ENCODE results near the gene UGDH. TPM values are rescaled to one million over a fixed set of nuclear protein-coding genes. Genes with fewer than 3 reads are reported as not detected.
A peak's percentile ranks its signal among the peaks of the same experiment; 100 is the strongest.

UGDH gene
- total and polyA plus RNA-seq, 3 experiments from 2014 or later, result 26.9 to 34.9 (median 30.0) TPM

- H3K9me3 Mint-ChIP-seq, result peaks cover 3 to 14% (median 11%) of the 10 kb centered on the region in 5 donors
- POLR2A ChIA-PET, result interaction anchor here (0.5 to 2.3 kb wide), 6 partner anchors 16 to 1314 kb away, joined by 3 to 16 read pairs (median 4); partner anchors contain the start of genes LIAS, PDS5A, RPL9 and SMIM14
- DNase-seq, result peak in 4 of 5 donors; percentile 4 to 49 (median 17)
- Histone ChIP-seq H3K4me3 (ENCODE audit: low read length) (peak overlapping the region; percentile 76), H3K27ac (ENCODE audit: low read depth, low read length) (peak overlapping the region; percentile 72), H3K36me3 (ENCODE audit: insufficient read depth, low read length) (no peaks in the 10 kb centered on the region), H3K9me3 (ENCODE audit: low read length) (no peaks in the 10 kb centered on the region), H3K27me3 (ENCODE audit: insufficient read depth, low read length, poor library complexity, severe bottlenecking) (no peaks in the 10 kb centered on the region), H3K4me1 (ENCODE audit: insufficient read depth, low read length) (peaks cover 15% of the 10 kb centered on the region)
- CTCF ChIA-PET, result interaction anchor here (0.8 to 1.2 kb wide), 6 partner anchors 13 to 452 kb away, joined by 3 to 4 read pairs (median 4); no protein-coding TSS in a partner anchor
- no peaks in the 10 kb centered on the region for H3K27me3 Mint-ChIP-seq
- peak overlapping the region; percentile 38 to 99 (median 91) for H3K27ac Mint-ChIP-seq
- H3K4me1 Mint-ChIP-seq, result peaks cover 21 to 31% (median 25%) of the 10 kb centered on the region in 3 donors
- H3K36me3 Mint-ChIP-seq, result peaks cover 2 to 18% (median 16%) of the 10 kb centered on the region in 3 donors
- H3K4me3 Mint-ChIP-seq, result peak overlapping the region; percentile 96 to 100 (median 99)
Observed at GRCh38 chr4:39526765-39527295, 409 bp downstream of the UGDH start.

DNA sequence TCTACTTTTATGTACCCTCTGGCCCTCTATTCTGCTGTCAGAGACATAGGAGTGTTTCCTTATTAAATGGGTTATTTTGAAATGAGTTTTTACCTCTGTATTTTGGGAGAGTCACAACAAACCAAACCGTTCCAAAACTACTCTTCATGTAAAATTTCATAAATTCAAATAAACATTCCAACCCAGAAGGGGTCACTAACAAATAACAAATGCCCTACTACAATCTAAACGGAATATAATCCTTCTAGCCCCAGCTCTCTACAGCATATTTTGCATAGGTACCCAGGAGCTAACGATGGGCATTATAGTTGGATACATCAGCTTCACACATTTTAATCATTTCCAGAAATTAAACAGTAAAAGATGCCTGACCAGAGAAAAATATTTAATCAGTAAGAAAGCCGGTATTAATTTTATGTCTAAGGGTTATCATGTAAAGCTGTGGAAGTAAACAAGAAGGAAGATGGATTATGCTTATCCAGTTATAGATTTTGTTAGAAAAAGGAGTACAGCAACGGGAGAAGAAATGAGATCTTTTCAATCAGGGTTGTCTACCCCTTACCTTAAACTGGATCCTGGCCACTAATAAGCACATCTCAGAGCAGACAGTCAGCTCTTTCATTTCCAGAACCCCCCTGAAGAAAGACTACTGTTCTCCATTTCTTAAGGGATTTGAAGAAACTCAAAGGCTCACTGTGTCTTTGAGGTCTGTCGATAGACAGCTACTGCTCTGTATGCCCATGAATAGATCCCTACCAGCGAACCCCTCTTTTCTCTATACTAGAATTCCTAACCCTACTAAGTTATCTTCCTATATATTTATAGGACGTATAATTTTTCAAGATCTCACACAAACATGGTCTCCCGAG is 1.2 kb downstream of the UGDH start:
- H3K27ac ChIP-seq (ENCODE audit: low read depth, low read length), result peak overlapping the region; percentile 72
- peak overlapping the region; percentile 76 for H3K4me3 ChIP-seq (ENCODE audit: low read length)
- ChIA-PET CTCF (interaction anchor here (1.2 kb wide), 1 partner anchor 57 kb away, joined by 3 read pairs; no protein-coding TSS in a partner anchor), POLR2A (interaction anchor here (0.6 to 2.3 kb wide), 4 partner anchors 10 to 172 kb away, joined by 3 to 16 read pairs (median 3); partner anchors contain the start of genes SMIM14 and UBE2K)
- DNase-seq, result no peak
- Mint-ChIP-seq H3K4me1 (peaks cover 21 to 31% (median 25%) of the 10 kb centered on the region in 3 donors), H3K4me3 (peak overlapping the region; percentile 96 to 100 (median 99)), H3K27ac (peak overlapping the region; percentile 38 to 97 (median 90)), H3K36me3 (peaks cover under 1 to 15% (median 9%) of the 10 kb centered on the region in 3 donors), H3K9me3 (peaks cover 0 to 6% (median 5%) of the 10 kb centered on the region in 5 donors), H3K27me3 (no peaks in the 10 kb centered on the region)
- no peaks in the 10 kb centered on the region for H3K36me3 ChIP-seq (ENCODE audit: insufficient read depth, low read length)
- H3K27me3 ChIP-seq (ENCODE audit: insufficient read depth, low read length, poor library complexity, severe bottlenecking), result no peaks in the 10 kb centered on the region
- no peaks in the 10 kb centered on the region for H3K9me3 ChIP-seq (ENCODE audit: low read length)
- peaks cover 15% of the 10 kb centered on the region for H3K4me1 ChIP-seq (ENCODE audit: insufficient read depth, low read length)

- H3K4me3 Mint-ChIP-seq, result peak overlapping the region in 2 of 7 donors; percentile 6 to 45
Observed at GRCh38 chr4:39524161-39524957, 2.9 kb downstream of the UGDH start.

DNA sequence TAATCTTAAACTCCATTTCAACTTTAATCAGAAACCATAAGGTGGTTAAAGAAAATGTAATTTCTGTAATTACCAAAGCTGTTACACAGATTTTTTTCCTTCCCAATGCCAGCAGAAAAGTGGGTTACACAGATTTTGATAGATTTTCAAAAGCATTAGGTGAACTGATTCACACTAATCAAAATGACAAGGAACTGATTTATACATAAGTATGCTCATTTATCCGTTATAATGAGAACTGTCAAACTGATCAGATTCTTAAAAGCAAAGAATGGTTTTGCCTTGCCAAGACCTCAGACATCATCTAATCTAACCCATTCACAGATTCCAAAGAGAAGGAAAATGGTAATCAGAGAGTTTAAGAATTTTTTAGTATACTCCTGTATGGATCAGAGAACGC is 5.2 kb downstream of the UGDH start:
- peaks cover 12 to 17% (median 17%) of the 10 kb centered on the region in 3 donors for H3K4me1 Mint-ChIP-seq
- H3K4me3 Mint-ChIP-seq, result peak overlapping the region in 1 of 7 donors; percentile 16
- H3K36me3 Mint-ChIP-seq, result peaks cover 0 to 11% (median 1%) of the 10 kb centered on the region in 3 donors
- H3K27me3 Mint-ChIP-seq, result no peaks in the 10 kb centered on the region
- Histone ChIP-seq H3K4me1 (ENCODE audit: insufficient read depth, low read length) (peaks cover 11% of the 10 kb centered on the region), H3K9me3 (ENCODE audit: low read length) (no peaks in the 10 kb centered on the region), H3K27ac (ENCODE audit: low read depth, low read length) (no peak overlapping the region), H3K4me3 (ENCODE audit: low read length) (no peak overlapping the region), H3K27me3 (ENCODE audit: insufficient read depth, low read length, poor library complexity, severe bottlenecking) (no peaks in the 10 kb centered on the region), H3K36me3 (ENCODE audit: insufficient read depth, low read length) (no peaks in the 10 kb centered on the region)
- no peaks in the 10 kb centered on the region for H3K9me3 Mint-ChIP-seq
- CTCF ChIA-PET, result no interaction called here
- POLR2A ChIA-PET, result no interaction called here
- H3K27ac Mint-ChIP-seq, result no peak overlapping the region
- DNase-seq, result no peak

More at GRCh38 chr4:39524161-39524957, 2.9 kb downstream of the UGDH start:
- H3K4me1 ChIP-seq (ENCODE audit: insufficient read depth, low read length), result peaks cover 15% of the 10 kb centered on the region
- no peaks in the 10 kb centered on the region for H3K9me3 ChIP-seq (ENCODE audit: low read length)
- DNase-seq, result no peak
- H3K27ac ChIP-seq (ENCODE audit: low read depth, low read length), result no peak overlapping the region
- Mint-ChIP-seq H3K27me3 (no peaks in the 10 kb centered on the region), H3K36me3 (peaks cover 0 to 15% (median 1%) of the 10 kb centered on the region in 3 donors), H3K4me1 (peaks cover 21 to 28% (median 25%) of the 10 kb centered on the region in 3 donors), H3K9me3 (no peaks in the 10 kb centered on the region), H3K27ac (peak overlapping the region in 1 of 8 donors; percentile 33)
- no peaks in the 10 kb centered on the region for H3K36me3 ChIP-seq (ENCODE audit: insufficient read depth, low read length)
- ChIA-PET CTCF (no interaction called here), POLR2A (interaction anchor here (0.7 kb wide), 1 partner anchor 1390 kb away, joined by 9 read pairs; no protein-coding TSS in a partner anchor)
- no peaks in the 10 kb centered on the region for H3K27me3 ChIP-seq (ENCODE audit: insufficient read depth, low read length, poor library complexity, severe bottlenecking)
- H3K4me3 ChIP-seq (ENCODE audit: low read length), result no peak overlapping the region

GRCh38 chr4:39521253-39521919 is 5.9 kb downstream of the UGDH start:
- Mint-ChIP-seq H3K36me3 (peaks cover 0 to 11% (median 1%) of the 10 kb centered on the region in 3 donors), H3K4me1 (peaks cover 8 to 12% (median 12%) of the 10 kb centered on the region in 3 donors), H3K27ac (no peak overlapping the region), H3K4me3 (no peak overlapping the region), H3K9me3 (no peaks in the 10 kb centered on the region), H3K27me3 (no peaks in the 10 kb centered on the region)
- Histone ChIP-seq H3K27me3 (ENCODE audit: insufficient read depth, low read length, poor library complexity, severe bottlenecking) (no peaks in the 10 kb centered on the region), H3K9me3 (ENCODE audit: low read length) (no peaks in the 10 kb centered on the region), H3K4me3 (ENCODE audit: low read length) (no peak overlapping the region), H3K27ac (ENCODE audit: low read depth, low read length) (no peak overlapping the region), H3K36me3 (ENCODE audit: insufficient read depth, low read length) (no peaks in the 10 kb centered on the region), H3K4me1 (ENCODE audit: insufficient read depth, low read length) (peaks cover 7% of the 10 kb centered on the region)
- ChIA-PET CTCF (no interaction called here), POLR2A (no interaction called here)
- no peak for DNase-seq

DNA sequence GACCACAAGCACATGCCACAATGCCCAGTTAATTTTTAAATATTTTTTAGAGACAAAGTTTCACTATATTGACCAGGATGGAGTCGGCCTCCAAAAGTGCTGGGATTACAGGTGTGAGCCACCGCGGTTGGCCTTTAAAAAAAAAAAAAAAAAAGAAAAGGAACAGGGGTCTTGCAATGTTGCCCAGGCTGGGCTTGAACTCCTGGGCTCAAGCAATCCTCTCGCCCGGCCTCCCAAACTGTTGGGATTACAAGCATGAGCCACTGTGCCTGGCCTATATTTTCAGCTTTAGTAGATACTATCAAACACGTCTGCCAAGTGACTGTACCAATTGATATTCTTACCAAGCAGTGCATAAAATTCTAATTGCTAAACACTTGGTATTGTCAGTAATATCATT is 8.8 kb downstream of the UGDH start:
- POLR2A ChIA-PET, result no interaction called here
- Mint-ChIP-seq H3K9me3 (no peaks in the 10 kb centered on the region), H3K27me3 (no peaks in the 10 kb centered on the region)

GRCh38 chr4:39516407-39516966 is 10.8 kb downstream of the UGDH start:
- CTCF ChIA-PET, result no interaction called here

More for the DNA sequence above, 8.8 kb downstream of the UGDH start:
- no peak for DNase-seq
- peaks cover 0 to 2% (median 0%) of the 10 kb centered on the region in 3 donors for H3K4me1 Mint-ChIP-seq
- H3K4me1 ChIP-seq (ENCODE audit: insufficient read depth, low read length), result no peaks in the 10 kb centered on the region
- H3K36me3 Mint-ChIP-seq, result peaks cover 0 to 21% (median 1%) of the 10 kb centered on the region in 3 donors
- H3K4me3 Mint-ChIP-seq, result no peak overlapping the region
- H3K27ac ChIP-seq (ENCODE audit: low read depth, low read length), result no peak overlapping the region
- CTCF ChIA-PET, result no interaction called here
- H3K4me3 ChIP-seq (ENCODE audit: low read length), result no peak overlapping the region
- no peak overlapping the region for H3K27ac Mint-ChIP-seq
- no peaks in the 10 kb centered on the region for H3K9me3 ChIP-seq (ENCODE audit: low read length)
- no peaks in the 10 kb centered on the region for H3K36me3 ChIP-seq (ENCODE audit: insufficient read depth, low read length)
- no peaks in the 10 kb centered on the region for H3K27me3 ChIP-seq (ENCODE audit: insufficient read depth, low read length, poor library complexity, severe bottlenecking)

More at GRCh38 chr4:39516407-39516966, 10.8 kb downstream of the UGDH start:
- POLR2A ChIA-PET, result interaction anchor here (0.6 kb wide), 1 partner anchor 330 kb away, joined by 3 read pairs; no protein-coding TSS in a partner anchor
- H3K9me3 ChIP-seq (ENCODE audit: low read length), result no peaks in the 10 kb centered on the region
- no peak overlapping the region for H3K27ac ChIP-seq (ENCODE audit: low read depth, low read length)
- H3K4me1 ChIP-seq (ENCODE audit: insufficient read depth, low read length), result no peaks in the 10 kb centered on the region
- H3K4me3 ChIP-seq (ENCODE audit: low read length), result no peak overlapping the region
- no peaks in the 10 kb centered on the region for H3K27me3 ChIP-seq (ENCODE audit: insufficient read depth, low read length, poor library complexity, severe bottlenecking)
- H3K27ac Mint-ChIP-seq, result peak overlapping the region in 2 of 8 donors; percentile 29 to 58
- no peaks in the 10 kb centered on the region for H3K36me3 ChIP-seq (ENCODE audit: insufficient read depth, low read length)
- no peaks in the 10 kb centered on the region for H3K9me3 Mint-ChIP-seq
- H3K4me1 Mint-ChIP-seq, result peaks cover 0 to 2% (median 0%) of the 10 kb centered on the region in 3 donors
- H3K27me3 Mint-ChIP-seq, result no peaks in the 10 kb centered on the region
- H3K4me3 Mint-ChIP-seq, result no peak overlapping the region
- no peak for DNase-seq
- peaks cover 0 to 35% (median 5%) of the 10 kb centered on the region in 3 donors for H3K36me3 Mint-ChIP-seq

Measured in CD8-positive, alpha-beta memory T cell (primary cell).